GM21825 (cell line): ENCODE results near the gene ACO1.

Experiments used
- ATAC-seq: cut with Tn5 transposase; IDR thresholded peaks from one replicate; pipeline ENCODE4 v1.9.1; 2021; ENCODE audit warnings: mild to moderate bottlenecking, moderate library complexity; ENCODE audit not compliant: unreplicated experiment

Gene ACO1

GRCh38 chr9:32382565-32383320 is 1.7 kb upstream of the ACO1 start:
- no peak for ATAC-seq

DNA sequence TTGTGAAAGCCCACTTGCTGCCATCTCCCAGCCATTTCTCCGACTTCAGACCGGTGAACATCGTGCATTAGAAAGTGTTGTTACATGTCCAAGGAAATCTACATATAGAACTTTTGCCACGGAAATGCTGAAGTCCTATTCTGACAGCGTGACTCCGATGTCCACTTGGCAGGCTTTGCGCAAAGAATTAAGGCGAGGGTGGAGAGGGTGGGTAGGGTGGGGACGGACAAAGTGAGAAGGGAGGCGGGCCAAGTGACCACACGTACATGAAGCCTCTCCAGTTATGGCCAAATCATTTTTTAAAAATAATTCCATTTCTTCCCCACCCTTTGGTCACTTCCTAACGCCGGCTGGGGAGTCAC is 460 bp upstream of the ACO1 start:
- ATAC-seq, result no peak

GRCh38 chr9:32385152-32385884 is 875 bp downstream of the ACO1 start:
- ATAC-seq, result no peak

DNA sequence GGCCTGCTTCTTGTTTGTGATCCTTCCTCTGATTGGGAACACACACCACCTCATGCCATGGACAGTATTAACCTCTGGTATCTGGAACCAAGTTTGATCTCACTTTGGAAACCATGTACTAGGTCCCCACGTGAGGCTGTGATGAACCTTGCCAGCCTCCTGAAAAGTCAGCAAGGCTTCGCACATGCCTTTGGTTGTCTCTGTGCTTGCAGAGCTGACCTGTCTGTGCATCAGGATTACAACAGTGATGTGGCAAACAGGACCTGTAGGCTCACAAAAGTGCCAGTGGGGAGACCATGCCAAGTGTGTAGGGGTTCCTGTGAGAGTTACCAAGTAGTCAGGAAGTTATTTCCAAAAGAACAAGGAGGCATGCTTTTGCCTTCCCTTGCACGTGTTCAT is 1.4 kb downstream of the ACO1 start:
- ATAC-seq, result no peak

- ATAC-seq, result no peak
These were observed 2.8 kb downstream of the ACO1 start for GRCh38 chr9:32387256-32387655.

- ATAC-seq, result no peak
These were observed 4.9 kb downstream of the ACO1 start for GRCh38 chr9:32389365-32389764.

GRCh38 chr9:32393911-32394310 is 9.5 kb downstream of the ACO1 start:
- ATAC-seq, result no peak

DNA sequence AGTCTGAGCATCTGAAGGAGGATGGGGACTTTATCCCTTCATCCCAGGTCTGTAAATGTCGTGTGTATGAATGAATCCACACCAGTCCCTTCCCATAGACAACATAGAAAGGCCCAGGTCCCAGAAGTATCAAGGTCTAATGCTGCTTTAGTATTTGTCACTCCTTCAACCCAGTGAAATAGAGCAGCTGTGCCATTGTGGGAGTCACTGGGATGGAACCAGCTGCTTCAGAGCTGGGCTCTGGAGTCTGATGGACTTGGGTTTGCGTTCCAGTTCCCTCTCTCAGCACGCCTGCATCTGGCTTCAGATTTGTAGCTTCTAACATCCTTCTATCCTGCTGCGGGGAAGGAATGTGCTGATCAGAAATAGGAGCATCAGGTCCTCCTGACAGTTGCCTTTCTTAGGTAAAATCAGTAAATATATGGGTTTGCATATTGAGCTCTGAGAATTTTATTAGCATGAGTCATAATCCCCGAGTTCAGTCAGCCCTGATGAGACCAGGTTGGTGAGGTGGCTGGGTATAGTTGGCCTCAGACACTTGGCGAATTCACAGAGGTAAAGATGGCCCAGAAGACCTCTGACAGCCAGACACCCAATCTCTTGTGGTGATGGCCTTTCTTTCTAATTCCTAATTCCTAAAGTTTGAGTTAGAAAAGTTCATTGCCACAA is 10.1 kb downstream of the ACO1 start:
- no peak for ATAC-seq

DNA sequence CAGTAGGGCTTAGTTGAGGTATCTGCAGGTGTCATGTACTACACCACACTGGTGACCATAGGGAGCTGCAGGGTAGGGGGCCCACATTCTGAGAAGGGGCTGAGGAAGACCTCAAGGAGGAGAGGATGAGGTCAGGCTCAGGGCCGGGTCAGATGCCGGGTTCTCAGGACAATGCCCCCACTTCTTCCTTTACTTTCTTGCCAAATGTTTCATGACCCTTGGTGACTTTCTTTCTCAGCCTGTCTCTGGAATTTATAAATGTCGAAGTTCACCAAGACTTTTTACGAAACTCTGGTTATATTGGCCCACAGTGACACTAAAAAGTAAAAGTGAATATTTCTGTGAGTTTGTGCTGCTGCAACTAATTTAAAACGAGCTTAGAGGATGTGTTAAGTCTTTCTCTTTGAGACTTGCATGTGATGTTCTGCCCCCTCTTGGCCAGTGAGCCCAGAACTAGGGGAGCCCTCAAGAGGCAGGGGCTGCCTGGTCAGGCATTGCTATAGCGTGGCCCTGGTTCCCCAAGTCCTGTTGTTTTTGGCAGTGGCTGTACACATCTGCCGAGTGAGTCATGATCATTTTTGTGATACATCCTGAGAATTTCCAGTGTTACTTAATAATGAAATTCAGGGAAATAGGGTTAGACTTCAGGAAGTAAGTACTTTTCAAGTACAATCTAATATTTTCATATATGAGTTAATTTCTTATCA is 11.2 kb downstream of the ACO1 start:
- ATAC-seq, result no peak

DNA sequence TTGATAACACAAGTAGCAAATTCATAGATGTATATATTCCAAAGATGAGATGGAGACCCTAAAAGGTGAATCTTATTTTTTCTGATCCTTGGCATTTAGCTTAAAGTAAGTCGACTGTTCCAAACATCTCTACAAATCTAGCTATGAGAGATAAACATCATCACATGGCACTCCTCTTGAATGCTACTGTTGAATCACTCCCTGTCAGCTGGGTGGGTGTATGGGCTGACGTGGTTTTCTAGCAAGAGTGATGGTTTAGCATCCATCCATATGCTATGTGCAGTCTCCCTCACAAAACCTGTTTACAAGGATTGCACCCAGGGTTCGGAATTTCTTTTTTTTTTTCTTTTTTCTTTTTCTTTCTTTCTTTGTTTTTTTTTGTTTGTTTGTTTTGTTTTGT is 13.8 kb downstream of the ACO1 start:
- no peak for ATAC-seq

DNA sequence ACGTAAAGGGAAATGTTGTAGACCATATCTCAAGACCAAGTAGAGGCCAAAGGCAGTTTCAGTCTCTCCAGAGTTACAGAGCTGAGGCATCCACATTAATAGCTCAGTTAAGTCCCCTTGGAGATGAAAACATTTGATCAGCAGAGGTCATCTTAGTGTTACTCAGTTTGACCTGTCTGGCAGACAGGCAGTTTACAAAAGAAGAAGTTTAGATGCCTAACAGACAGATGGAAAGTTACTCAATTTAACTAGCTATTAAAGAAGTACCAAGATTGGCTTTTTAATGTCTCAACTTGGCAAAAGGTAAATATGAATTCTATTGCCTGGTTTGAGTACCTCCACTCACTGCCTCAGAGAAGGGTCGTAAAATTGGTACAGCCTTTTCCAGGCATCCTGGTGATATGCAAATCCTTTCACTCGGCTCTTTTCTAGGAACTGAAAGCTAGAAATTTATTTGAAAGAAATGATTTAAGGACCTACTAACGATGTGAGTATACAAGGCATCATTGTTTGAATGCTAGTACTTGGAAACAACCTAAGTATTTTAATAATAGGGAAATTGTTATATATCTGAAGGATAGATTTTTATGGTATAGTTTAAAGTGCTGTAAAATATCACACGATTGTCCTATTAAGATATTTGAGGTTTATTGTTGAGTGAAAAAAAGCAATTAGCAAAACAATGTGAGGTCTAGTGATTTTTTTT is 14.8 kb downstream of the ACO1 start:
- no peak for ATAC-seq

DNA sequence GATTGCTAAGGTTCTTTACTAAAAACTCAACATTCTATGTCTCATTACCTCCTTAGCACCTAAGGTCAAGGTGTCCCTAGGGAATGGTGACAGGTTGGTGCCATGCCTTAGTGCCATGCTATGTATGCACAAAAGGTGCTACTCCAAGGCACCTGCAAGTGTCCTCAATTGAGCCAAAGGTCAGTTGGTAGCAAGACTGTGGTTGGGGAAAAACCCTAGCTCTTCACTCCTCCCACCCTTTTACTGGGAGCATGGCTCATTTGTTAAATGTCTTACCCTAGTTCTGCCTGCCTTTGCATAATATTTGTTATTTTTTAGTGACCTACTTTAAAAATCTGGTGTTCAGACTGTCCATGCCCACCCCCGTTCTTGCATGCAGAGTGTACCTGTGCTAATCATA is 17.0 kb downstream of the ACO1 start:
- no peak for ATAC-seq

- ATAC-seq, result no peak
These were observed 19.3 kb downstream of the ACO1 start for GRCh38 chr9:32403567-32404260.

- no peak for ATAC-seq
These were observed 20.0 kb downstream of the ACO1 start for GRCh38 chr9:32404402-32404801.

DNA sequence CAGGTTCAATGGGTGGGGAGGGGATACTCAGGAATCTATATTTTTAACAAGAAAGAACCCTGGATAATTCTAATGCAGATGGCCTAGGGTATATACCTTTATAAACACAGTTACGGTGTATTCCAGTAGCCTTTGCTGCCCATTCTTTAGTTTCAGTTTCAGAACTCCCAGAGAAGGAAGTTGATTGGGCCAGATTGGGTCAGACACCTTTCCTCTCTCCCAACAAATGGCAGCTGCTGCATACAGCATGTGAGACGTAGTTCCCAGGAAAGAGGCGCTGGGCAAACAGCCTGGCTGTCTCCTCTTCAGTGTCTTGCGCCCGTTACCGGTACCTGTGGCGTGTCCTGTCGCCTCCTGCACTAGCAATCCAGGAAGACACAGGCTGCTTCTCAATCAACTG is 20.4 kb downstream of the ACO1 start:
- ATAC-seq, result no peak

DNA sequence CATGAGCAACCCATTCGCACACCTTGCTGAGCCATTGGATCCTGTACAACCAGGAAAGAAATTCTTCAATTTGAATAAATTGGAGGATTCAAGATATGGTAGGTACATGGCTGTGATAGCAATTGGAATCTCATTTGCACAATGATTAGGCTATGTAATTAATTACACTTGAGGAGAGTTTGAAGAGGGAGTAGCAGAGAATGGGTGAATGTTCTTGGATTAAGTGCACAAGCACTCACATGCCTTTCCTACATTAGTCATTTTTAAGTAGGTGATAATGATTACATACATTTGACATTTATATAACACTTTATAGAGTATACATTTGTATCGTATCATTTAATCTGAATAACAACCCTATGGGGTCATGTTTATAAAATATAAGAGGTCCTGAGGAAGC is 21.1 kb downstream of the ACO1 start:
- ATAC-seq, result no peak

GRCh38 chr9:32406046-32406445 is 21.6 kb downstream of the ACO1 start:
- ATAC-seq, result no peak

GRCh38 chr9:32411753-32412152 is 27.3 kb downstream of the ACO1 start:
- no peak for ATAC-seq

DNA sequence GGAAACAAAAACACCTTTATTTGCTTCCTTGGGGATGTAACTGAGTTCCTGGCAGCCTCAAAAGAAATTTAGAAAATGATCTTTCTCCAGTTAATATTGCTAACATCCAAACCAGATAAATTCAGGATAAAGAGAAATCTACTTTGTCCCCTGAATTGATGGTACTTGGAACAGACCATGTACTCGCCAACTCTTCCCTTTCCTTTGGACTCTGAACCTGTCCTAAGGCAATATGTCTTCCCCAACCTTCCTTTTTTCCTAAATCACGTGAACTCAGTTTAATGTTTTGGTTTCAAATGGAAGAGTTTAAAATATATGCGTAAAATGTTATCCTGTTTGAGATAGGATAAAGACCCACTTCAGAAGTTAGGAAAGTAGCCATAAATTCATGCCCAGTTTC is 28.0 kb downstream of the ACO1 start:
- no peak for ATAC-seq

DNA sequence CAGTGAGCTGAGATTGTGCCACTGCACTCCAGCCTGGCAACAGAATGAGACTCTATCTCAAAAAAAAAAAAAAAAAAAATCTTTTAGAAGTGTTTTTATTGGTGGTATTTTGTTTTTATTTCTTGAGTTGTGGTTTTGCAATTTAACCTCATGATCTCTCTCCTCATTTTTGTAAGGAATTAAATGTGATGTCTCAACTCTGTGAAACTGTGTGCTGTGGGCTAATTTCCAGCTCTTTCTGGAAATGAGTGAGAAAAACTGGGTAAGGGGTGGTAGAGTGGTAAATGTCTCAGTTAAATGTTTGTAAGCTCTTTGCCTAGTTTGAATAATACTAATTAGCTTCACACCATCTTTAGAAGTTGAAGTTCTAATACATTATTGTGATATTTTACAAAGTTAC is 29.0 kb downstream of the ACO1 start:
- no peak for ATAC-seq
